GM10248 (cell line): ENCODE results near the gene ESR2.

Experiments
- CTCF ChIA-PET: fragments of 300-600 bp; sonication (Branson Sonifier 250); formaldehyde crosslinking; extraction: SDS; loops from one replicate; lab custom pipeline; 2021; ENCODE audit warnings: antibody characterized with exemption; lab: Yijun Ruan, JAX
- POLR2A ChIA-PET: fragments of 350-650 bp; sonication (Branson Sonifier 250); formaldehyde crosslinking; extraction: SDS; loops from one replicate; lab custom pipeline; 2020; ENCODE audit warnings: antibody characterized with exemption; lab: Yijun Ruan, JAX
- DNase-seq: peaks from one replicate; pipeline ENCODE4 v3.0.0; 2012; ENCODE audit errors: extremely low spot score
- TF ChIP-seq, protein P1 (sequence below): IDR thresholded peaks from 2 replicates; pipeline ENCODE4 v1.5.1; 2012; ENCODE audit warnings: mild to moderate bottlenecking, low read depth; ENCODE audit errors: extremely low read depth, missing control alignments, control extremely low read depth

Gene ESR2

GRCh38 chr14:64296561-64296960, 2.4 kb upstream of the ESR2 start:
- no peak for DNase-seq
- ChIA-PET CTCF (interaction anchor here (0.9 to 6.2 kb wide), 7 partner anchors 13 to 497 kb away, joined by 3 to 65 read pairs (median 7); no protein-coding TSS in a partner anchor), POLR2A (interaction anchor here (0.7 kb wide), 1 partner anchor 67 kb away, joined by 4 read pairs; no protein-coding TSS in a partner anchor)

DNA sequence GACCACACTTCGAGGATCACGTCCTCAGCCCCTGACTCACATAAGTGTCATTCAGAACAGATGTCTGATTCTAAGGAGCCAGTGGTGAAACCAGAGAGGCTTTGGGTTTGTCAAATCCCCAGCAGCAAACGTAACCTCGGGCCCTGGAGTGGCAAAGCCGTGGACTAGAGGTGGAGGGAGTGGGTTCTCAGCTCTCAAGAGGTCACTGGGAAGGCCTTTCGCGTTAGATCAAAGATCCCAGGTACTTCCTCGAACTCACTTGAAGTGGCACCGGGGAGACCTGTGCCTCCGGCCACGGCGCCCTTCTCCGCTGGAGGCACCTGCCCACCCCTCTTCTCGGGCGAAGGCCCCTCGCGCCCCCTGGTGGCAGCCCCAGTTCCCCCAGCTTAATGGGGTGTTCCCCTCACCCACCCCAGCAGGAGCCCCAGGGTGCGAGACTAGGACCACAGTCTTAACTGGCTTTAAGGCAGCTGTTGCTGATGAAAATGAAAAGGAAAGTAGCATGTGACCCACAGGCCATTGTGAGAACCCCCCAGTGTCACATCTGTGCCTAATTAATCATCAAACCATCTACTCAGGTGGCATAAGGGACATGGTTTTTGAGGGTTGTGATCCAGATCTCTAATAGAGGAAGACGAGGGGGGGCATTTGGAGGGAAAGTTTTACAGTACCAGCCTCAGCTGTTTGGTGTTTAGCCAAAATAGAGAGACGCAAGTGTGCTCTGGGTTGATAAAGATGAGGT, 672 bp upstream of the ESR2 start:
- peak; percentile 88 for DNase-seq
- ChIA-PET POLR2A (no interaction called here), CTCF (interaction anchor here (0.7 to 6.2 kb wide), 47 partner anchors 9 to 912 kb away, joined by 3 to 65 read pairs (median 4); no protein-coding TSS in a partner anchor)
- TF ChIP-seq, protein P1, sequence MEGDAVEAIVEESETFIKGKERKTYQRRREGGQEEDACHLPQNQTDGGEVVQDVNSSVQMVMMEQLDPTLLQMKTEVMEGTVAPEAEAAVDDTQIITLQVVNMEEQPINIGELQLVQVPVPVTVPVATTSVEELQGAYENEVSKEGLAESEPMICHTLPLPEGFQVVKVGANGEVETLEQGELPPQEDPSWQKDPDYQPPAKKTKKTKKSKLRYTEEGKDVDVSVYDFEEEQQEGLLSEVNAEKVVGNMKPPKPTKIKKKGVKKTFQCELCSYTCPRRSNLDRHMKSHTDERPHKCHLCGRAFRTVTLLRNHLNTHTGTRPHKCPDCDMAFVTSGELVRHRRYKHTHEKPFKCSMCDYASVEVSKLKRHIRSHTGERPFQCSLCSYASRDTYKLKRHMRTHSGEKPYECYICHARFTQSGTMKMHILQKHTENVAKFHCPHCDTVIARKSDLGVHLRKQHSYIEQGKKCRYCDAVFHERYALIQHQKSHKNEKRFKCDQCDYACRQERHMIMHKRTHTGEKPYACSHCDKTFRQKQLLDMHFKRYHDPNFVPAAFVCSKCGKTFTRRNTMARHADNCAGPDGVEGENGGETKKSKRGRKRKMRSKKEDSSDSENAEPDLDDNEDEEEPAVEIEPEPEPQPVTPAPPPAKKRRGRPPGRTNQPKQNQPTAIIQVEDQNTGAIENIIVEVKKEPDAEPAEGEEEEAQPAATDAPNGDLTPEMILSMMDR = peak; percentile 75

More at GRCh38 chr14:64296561-64296960, 2.4 kb upstream of the ESR2 start:
- TF ChIP-seq, protein P1 = no peak

DNA sequence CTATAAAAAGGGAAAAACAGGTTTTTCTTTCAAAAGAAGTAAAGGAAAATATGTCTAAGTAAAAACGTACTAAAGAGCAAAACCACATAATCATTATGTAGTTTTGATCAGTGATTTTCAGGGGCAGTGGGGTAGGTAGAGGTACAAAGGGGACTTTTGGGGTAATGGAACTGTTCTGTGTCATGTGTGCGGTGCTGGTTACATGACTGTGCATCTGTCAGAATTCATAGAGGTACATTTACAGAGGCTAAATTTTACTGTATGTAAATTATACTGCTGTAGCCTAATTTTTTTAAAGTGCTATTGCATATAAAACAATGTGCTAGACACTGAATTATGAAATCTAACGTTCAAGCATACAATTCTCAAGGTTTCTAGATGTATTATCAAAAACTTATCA, 2.0 kb downstream of the ESR2 start:
- CTCF ChIA-PET = no interaction called here
- POLR2A ChIA-PET = no interaction called here
- no peak for DNase-seq
- TF ChIP-seq, protein P1 = no peak

- ChIA-PET POLR2A (no interaction called here), CTCF (interaction anchor here (1.0 to 1.9 kb wide), 3 partner anchors 12 to 21 kb away, joined by 3 to 10 read pairs (median 3); no protein-coding TSS in a partner anchor)
- no peak for DNase-seq
- TF ChIP-seq, protein P1 = no peak
These were observed 4.6 kb downstream of the ESR2 start for GRCh38 chr14:64289571-64289970.

DNA sequence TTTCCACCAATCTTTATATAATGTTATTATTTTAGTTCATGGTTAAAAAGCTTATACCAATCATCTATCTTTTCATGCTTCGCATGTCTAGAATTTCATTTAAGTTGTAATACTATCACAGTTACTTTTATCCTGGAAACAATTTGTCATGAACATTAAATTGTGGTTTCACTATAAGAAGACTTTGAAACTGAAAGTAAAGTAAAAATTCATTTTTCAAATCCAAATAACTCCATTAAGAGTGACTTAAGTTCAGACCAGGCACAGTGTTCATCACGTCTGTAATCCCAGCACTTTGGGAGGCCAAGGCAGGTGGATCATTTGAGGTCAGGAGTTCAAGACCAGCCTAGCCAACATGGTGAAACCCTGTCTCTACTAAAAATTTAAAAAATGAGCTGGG, 12.4 kb downstream of the ESR2 start:
- ChIA-PET POLR2A (no interaction called here), CTCF (no interaction called here)
- DNase-seq = no peak
- TF ChIP-seq, protein P1 = no peak

- DNase-seq = no peak
- ChIA-PET CTCF (no interaction called here), POLR2A (no interaction called here)
- TF ChIP-seq, protein P1 = no peak
These were observed 14.2 kb downstream of the ESR2 start for GRCh38 chr14:64279704-64280668.
